Measurements from ENCODE around the gene UBE2L5. TPM values are rescaled to one million over a fixed set of nuclear protein-coding genes. Genes with fewer than 3 reads are reported as not detected.

Gene UBE2L5
- total RNA-seq, 1 experiment from 2014 or later, result 0.13 TPM

DNA sequence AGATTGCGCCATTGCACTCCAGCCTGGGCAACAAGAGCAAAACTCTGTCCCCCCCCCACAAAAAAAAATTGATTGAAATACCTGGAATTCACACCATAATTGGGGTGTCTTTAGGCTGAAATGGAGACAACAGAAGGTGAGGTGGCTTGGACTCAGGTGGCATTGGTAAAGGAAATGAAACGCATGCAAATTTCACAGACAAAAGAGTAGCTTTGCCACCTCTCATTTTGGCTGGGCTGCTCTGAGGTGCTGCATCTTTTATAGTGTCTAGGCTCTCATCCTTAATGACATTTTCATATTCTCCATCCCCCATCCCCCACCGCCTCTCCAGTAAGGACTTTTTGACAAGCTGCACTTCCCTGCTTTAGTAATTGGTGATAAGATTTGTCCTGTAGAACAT lies 6.9 kb downstream of the UBE2L5 start (continued):
- TF ChIP-seq, protein P1, sequence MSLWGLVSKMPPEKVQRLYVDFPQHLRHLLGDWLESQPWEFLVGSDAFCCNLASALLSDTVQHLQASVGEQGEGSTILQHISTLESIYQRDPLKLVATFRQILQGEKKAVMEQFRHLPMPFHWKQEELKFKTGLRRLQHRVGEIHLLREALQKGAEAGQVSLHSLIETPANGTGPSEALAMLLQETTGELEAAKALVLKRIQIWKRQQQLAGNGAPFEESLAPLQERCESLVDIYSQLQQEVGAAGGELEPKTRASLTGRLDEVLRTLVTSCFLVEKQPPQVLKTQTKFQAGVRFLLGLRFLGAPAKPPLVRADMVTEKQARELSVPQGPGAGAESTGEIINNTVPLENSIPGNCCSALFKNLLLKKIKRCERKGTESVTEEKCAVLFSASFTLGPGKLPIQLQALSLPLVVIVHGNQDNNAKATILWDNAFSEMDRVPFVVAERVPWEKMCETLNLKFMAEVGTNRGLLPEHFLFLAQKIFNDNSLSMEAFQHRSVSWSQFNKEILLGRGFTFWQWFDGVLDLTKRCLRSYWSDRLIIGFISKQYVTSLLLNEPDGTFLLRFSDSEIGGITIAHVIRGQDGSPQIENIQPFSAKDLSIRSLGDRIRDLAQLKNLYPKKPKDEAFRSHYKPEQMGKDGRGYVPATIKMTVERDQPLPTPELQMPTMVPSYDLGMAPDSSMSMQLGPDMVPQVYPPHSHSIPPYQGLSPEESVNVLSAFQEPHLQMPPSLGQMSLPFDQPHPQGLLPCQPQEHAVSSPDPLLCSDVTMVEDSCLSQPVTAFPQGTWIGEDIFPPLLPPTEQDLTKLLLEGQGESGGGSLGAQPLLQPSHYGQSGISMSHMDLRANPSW (CRISPR knock-in tag; conservative IDR thresholded peaks at IDR 0.05; ENCODE audit: low read depth), result no peak
- TF ChIP-seq NR3C1 (CRISPR knock-in tag; conservative IDR thresholded peaks at IDR 0.05; ENCODE audit: low read depth), result no peak
- TF ChIP-seq CBFB (CRISPR knock-in tag; IDR thresholded peaks at IDR 0.05; ENCODE audit: low read depth), result no peak

GRCh38 chr13:30429721-30430694 lies 7.7 kb downstream of the UBE2L5 start:
- ChIA-PET CTCF (interaction anchor here (0.9 kb wide), 1 partner anchor 615 kb away, joined by 3 read pairs; no protein-coding TSS in a partner anchor), POLR2A (no interaction called here)
- H3K27ac Mint-ChIP-seq, result no peak overlapping the region
- DNase-seq (ENCODE audit: low spot score) (no peak), ATAC-seq (no peak)
- H3K9me3 Mint-ChIP-seq, result no peaks in the 10 kb centered on the region
- no peak overlapping the region for H3K4me3 Mint-ChIP-seq
- TF ChIP-seq NFATC4 (CRISPR knock-in tag; IDR thresholded peaks at IDR 0.05), result no peak
- no peak for TF ChIP-seq TEAD4 (CRISPR knock-in tag; IDR thresholded peaks at IDR 0.05)
- H3K36me3 Mint-ChIP-seq, result no peaks in the 10 kb centered on the region
- H3K27me3 Mint-ChIP-seq (ENCODE audit: low read depth), result no peaks in the 10 kb centered on the region
- H3K4me1 Mint-ChIP-seq, result peaks cover 14% of the 10 kb centered on the region

DNA sequence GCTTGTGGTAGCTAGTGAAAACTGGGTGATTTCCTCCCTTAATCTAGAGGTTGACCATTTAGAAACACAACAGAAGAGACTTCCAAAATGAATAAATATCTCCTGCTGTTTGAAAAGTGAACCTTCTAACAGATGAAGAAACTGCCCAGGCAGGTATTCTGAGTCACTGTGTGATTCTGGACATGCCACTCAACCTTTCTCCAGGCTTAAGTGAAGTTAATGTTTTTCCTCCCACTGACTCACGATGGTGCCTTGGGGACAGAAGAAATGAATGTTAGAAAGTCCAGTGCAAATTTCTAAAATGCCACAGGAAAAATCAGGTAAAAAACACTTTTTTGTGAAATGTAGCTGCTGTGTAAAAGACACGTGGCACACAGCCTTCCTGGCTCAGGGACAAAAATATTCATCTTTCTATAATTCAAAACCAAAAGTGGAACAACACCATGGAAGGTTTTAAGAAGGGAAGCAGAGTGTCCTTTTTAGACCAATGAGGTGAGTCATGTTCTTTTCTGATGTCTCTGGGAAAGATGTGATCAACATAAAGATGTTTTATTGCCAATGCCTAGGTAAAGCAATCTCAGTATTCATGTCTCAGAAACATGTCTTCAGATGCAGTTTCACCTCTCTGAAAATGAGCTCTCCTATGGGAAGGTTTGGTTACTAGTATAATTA lies 9.1 kb downstream of the UBE2L5 start:
- DNase-seq (ENCODE audit: low spot score), result no peak
- Mint-ChIP-seq H3K4me3 (no peak overlapping the region), H3K4me1 (peaks cover 14% of the 10 kb centered on the region), H3K27me3 (ENCODE audit: low read depth) (no peaks in the 10 kb centered on the region), H3K9me3 (no peaks in the 10 kb centered on the region), H3K36me3 (no peaks in the 10 kb centered on the region), H3K27ac (no peak overlapping the region)
- ATAC-seq, result no peak
- ChIA-PET POLR2A (no interaction called here), CTCF (interaction anchor here (0.9 kb wide), 1 partner anchor 613 kb away, joined by 3 read pairs; no protein-coding TSS in a partner anchor)
- TF ChIP-seq, protein P2, sequence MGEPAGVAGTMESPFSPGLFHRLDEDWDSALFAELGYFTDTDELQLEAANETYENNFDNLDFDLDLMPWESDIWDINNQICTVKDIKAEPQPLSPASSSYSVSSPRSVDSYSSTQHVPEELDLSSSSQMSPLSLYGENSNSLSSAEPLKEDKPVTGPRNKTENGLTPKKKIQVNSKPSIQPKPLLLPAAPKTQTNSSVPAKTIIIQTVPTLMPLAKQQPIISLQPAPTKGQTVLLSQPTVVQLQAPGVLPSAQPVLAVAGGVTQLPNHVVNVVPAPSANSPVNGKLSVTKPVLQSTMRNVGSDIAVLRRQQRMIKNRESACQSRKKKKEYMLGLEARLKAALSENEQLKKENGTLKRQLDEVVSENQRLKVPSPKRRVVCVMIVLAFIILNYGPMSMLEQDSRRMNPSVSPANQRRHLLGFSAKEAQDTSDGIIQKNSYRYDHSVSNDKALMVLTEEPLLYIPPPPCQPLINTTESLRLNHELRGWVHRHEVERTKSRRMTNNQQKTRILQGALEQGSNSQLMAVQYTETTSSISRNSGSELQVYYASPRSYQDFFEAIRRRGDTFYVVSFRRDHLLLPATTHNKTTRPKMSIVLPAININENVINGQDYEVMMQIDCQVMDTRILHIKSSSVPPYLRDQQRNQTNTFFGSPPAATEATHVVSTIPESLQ (CRISPR knock-in tag; IDR thresholded peaks at IDR 0.05), result no peak
- TF ChIP-seq SMAD4 (CRISPR knock-in tag; IDR thresholded peaks at IDR 0.05) (no peak), ZNF423 (CRISPR knock-in tag; IDR thresholded peaks at IDR 0.05) (no peak), NR2C2 (CRISPR knock-in tag; IDR thresholded peaks at IDR 0.05) (no peak), EMX1 (CRISPR knock-in tag; IDR thresholded peaks at IDR 0.05) (no peak), E2F1 (CRISPR knock-in tag; IDR thresholded peaks at IDR 0.05) (no peak), E2F4 (CRISPR knock-in tag; IDR thresholded peaks at IDR 0.05; ENCODE audit: borderline replicate concordance, low read depth) (no peak), HMGA2 (CRISPR knock-in tag; IDR thresholded peaks at IDR 0.05) (no peak), MLX (CRISPR knock-in tag; IDR thresholded peaks at IDR 0.05) (no peak), CDX4 (CRISPR knock-in tag; IDR thresholded peaks at IDR 0.05; ENCODE audit: borderline replicate concordance) (no peak), ZNF671 (CRISPR knock-in tag; IDR thresholded peaks at IDR 0.05) (no peak), ZNF396 (CRISPR knock-in tag; IDR thresholded peaks at IDR 0.05; ENCODE audit: borderline replicate concordance) (no peak)
- TF ChIP-seq, protein P3, sequence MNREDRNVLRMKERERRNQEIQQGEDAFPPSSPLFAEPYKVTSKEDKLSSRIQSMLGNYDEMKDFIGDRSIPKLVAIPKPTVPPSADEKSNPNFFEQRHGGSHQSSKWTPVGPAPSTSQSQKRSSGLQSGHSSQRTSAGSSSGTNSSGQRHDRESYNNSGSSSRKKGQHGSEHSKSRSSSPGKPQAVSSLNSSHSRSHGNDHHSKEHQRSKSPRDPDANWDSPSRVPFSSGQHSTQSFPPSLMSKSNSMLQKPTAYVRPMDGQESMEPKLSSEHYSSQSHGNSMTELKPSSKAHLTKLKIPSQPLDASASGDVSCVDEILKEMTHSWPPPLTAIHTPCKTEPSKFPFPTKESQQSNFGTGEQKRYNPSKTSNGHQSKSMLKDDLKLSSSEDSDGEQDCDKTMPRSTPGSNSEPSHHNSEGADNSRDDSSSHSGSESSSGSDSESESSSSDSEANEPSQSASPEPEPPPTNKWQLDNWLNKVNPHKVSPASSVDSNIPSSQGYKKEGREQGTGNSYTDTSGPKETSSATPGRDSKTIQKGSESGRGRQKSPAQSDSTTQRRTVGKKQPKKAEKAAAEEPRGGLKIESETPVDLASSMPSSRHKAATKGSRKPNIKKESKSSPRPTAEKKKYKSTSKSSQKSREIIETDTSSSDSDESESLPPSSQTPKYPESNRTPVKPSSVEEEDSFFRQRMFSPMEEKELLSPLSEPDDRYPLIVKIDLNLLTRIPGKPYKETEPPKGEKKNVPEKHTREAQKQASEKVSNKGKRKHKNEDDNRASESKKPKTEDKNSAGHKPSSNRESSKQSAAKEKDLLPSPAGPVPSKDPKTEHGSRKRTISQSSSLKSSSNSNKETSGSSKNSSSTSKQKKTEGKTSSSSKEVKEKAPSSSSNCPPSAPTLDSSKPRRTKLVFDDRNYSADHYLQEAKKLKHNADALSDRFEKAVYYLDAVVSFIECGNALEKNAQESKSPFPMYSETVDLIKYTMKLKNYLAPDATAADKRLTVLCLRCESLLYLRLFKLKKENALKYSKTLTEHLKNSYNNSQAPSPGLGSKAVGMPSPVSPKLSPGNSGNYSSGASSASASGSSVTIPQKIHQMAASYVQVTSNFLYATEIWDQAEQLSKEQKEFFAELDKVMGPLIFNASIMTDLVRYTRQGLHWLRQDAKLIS (CRISPR knock-in tag; IDR thresholded peaks at IDR 0.05; ENCODE audit: borderline replicate concordance), result no peak

Measured in WTC11 (cell line).